ENCODE results near the gene PDSS1. TPM values are rescaled to one million over a fixed set of nuclear protein-coding genes. Genes with fewer than 3 reads are reported as not detected.
"Not testable (repeated sequence)": the region's sequence is repeated elsewhere in the genome, so short reads cannot be mapped to it uniquely, and the experiment has no call there.

PDSS1 gene
- total RNA-seq, 1 donor from 2014 or later = 5.0 TPM

- no peak for DNase-seq (ENCODE audit: low read depth)
Observed at GRCh38 chr10:26739071-26739631, 41.6 kb downstream of the PDSS1 start.

GRCh38 chr10:26741368-26741767 is 43.9 kb downstream of the PDSS1 start:
- no peak for DNase-seq (ENCODE audit: low read depth)

GRCh38 chr10:26743091-26743490 is 45.6 kb downstream of the PDSS1 start:
- DNase-seq (ENCODE audit: low read depth) = no peak

- DNase-seq (ENCODE audit: low read depth) = no peak
Observed at GRCh38 chr10:26743841-26744240, 46.3 kb downstream of the PDSS1 start.

GRCh38 chr10:26746061-26746460 is 48.6 kb downstream of the PDSS1 start:
- DNase-seq (ENCODE audit: low read depth) = no peak

- no peak for DNase-seq (ENCODE audit: low read depth)
Observed at GRCh38 chr10:26755443-26755903, 58.0 kb downstream of the PDSS1 start.

GRCh38 chr10:26759008-26759407 is 61.5 kb downstream of the PDSS1 start:
- no peak for DNase-seq (ENCODE audit: low read depth)

GRCh38 chr10:26765549-26765948 is 68.0 kb downstream of the PDSS1 start:
- no peak for DNase-seq (ENCODE audit: low read depth)

GRCh38 chr10:26770069-26770468 is 72.6 kb downstream of the PDSS1 start:
- no peak for DNase-seq (ENCODE audit: low read depth)

- DNase-seq (ENCODE audit: low read depth) = no peak
Observed at GRCh38 chr10:26773633-26774032, 76.1 kb downstream of the PDSS1 start.

- DNase-seq (ENCODE audit: low read depth) = no peak
Observed at GRCh38 chr10:26776258-26776657, 78.8 kb downstream of the PDSS1 start.

GRCh38 chr10:26777686-26778085 is 80.2 kb downstream of the PDSS1 start:
- no peak for DNase-seq (ENCODE audit: low read depth)

- DNase-seq (ENCODE audit: low read depth) = no peak
Observed at GRCh38 chr10:26779176-26779860, 81.8 kb downstream of the PDSS1 start.

GRCh38 chr10:26780106-26780792 is 82.7 kb downstream of the PDSS1 start:
- peak; percentile 54 for DNase-seq (ENCODE audit: low read depth)

- peak; percentile 52 for DNase-seq (ENCODE audit: low read depth)
Observed at GRCh38 chr10:26780793-26781601, 83.5 kb downstream of the PDSS1 start.

GRCh38 chr10:26781797-26782196 is 84.3 kb downstream of the PDSS1 start:
- DNase-seq (ENCODE audit: low read depth) = peak; percentile 9

GRCh38 chr10:26787362-26787761 is 89.9 kb downstream of the PDSS1 start:
- no peak for DNase-seq (ENCODE audit: low read depth)

- DNase-seq (ENCODE audit: low read depth) = not testable (repeated sequence)
Observed at GRCh38 chr10:26789779-26790178, 92.3 kb downstream of the PDSS1 start.

- peak; percentile 36 for DNase-seq (ENCODE audit: low read depth)
Observed at GRCh38 chr10:26790221-26790995, 92.9 kb downstream of the PDSS1 start.

- no peak for DNase-seq (ENCODE audit: low read depth)
Observed at GRCh38 chr10:26792758-26793495, 95.4 kb downstream of the PDSS1 start.
